OCI-LY1 (cell line): ENCODE results near the gene ZNF165.

Experiments
- EZH2 ChIP-seq: fragments of 200-600 bp; sonication (generic), shearing (Covaris generic); IDR thresholded peaks from 2 replicates; pipeline ENCODE4 v1.8.0; 2017; ENCODE audit warnings: borderline replicate concordance, mixed run types, mild to moderate bottlenecking, antibody characterized with exemption, low read length, moderate library complexity, mixed read lengths
- TF ChIP-seq, protein P1 (sequence below): fragments of 200-600 bp; sonication (generic), shearing (Covaris generic); IDR thresholded peaks from 2 replicates; pipeline ENCODE4 v1.5.1; 2017; ENCODE audit warnings: mild to moderate bottlenecking, antibody characterized with exemption, low read length, moderate library complexity, mixed read lengths

DNA sequence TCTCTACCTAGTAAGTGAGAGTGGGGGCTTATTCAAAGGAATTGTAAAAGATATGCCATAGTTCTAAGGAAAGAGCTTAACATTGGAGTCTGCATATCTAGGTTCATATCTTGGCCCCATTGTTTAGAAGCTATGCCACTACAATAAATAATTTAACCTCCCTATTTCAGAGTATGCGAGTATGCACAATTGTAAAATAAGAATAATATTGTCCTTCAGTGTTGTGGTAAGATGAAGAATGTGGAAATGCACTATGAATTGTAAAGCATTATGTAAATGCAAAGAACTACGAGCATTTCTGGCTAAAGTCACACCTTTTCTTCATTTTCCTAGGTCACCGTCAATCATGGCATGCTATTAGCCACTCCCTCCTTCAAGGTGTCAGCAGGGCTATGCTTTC lies 16.1 kb upstream of the ZNF165 start:
- TF ChIP-seq EZH2 = no peak
- TF ChIP-seq, protein P1, sequence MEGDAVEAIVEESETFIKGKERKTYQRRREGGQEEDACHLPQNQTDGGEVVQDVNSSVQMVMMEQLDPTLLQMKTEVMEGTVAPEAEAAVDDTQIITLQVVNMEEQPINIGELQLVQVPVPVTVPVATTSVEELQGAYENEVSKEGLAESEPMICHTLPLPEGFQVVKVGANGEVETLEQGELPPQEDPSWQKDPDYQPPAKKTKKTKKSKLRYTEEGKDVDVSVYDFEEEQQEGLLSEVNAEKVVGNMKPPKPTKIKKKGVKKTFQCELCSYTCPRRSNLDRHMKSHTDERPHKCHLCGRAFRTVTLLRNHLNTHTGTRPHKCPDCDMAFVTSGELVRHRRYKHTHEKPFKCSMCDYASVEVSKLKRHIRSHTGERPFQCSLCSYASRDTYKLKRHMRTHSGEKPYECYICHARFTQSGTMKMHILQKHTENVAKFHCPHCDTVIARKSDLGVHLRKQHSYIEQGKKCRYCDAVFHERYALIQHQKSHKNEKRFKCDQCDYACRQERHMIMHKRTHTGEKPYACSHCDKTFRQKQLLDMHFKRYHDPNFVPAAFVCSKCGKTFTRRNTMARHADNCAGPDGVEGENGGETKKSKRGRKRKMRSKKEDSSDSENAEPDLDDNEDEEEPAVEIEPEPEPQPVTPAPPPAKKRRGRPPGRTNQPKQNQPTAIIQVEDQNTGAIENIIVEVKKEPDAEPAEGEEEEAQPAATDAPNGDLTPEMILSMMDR = no peak
